ENCODE results near the gene C11orf21.

DNA sequence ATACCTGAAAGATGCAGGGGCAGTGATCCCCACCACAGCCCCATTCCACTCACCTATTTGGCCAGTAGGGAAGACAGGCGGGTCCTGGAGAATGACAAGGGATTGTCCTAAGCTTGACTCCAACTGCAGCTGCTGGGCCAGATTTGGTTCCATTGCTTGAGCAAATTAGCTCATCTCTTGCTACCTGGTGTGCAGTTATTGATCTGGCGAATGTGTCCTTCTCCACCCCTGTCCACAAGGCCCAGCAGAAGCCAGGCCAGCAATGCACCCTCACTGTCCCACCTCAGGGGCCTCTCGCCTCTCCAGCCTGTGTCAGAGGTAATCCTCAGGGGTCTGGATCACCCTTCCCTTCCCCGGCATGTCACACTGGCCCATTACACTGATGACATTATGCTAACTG lies 23.4 kb upstream of the C11orf21 start:
- TF ChIP-seq CTCF (IDR thresholded peaks at IDR 0.05) (no peak), POLR2AphosphoS5 (IDR thresholded peaks at IDR 0.05) (no peak), POLR2A (IDR thresholded peaks at IDR 0.05) (no peak)
